Right renal pelvis (tissue), 4 donors: ENCODE data around the gene ZNF284. TPM values are rescaled to one million over a fixed set of nuclear protein-coding genes. Genes with fewer than 3 reads are reported as not detected.
A peak's percentile ranks its signal among the peaks of the same experiment; 100 is the strongest.
"Not testable (repeated sequence)": the region's sequence is repeated elsewhere in the genome, so short reads cannot be mapped to it uniquely, and the experiment has no call there.

Experiments used
- DNase-seq, 4 donors: peaks; one replicate each; pipeline ENCODE4 v3.0.0-alpha.2; 2013; ENCODE audit warnings: low read depth in 4 of 4, low spot score in 3 of 4, missing footprints in 1 of 4
- polyA plus RNA-seq, 4 donors: library from polyadenylated mRNA; unstranded; fragments of 120-200 nt; gene quantifications; one replicate each; pipeline ENCODE4 v1.2.1, GENCODE V29; 2013; ENCODE audit not compliant: insufficient read length in 4 of 4

The ZNF284 gene
- polyA plus RNA-seq, 4 donors, result 3.5 to 4.9 (median 3.6) TPM

DNA sequence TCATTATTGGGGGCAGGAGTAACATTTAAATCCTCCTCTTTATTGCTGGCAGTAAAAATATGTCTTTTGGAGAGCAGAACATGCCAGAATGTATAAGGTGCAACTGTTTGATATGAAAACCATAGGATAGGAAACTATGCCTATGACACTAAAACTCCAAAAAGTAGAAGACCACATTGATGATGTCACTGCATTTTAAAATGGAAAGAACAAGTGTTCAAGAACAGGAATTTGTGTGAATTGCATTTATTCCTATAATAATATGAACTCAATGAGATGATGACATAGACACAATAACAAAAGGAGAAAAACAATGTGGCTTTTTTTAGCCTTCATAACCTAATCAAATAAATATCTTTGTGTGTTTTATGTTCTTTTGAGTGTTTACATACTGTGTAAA, 37.5 kb downstream of the ZNF284 start:
- no peak for DNase-seq

DNA sequence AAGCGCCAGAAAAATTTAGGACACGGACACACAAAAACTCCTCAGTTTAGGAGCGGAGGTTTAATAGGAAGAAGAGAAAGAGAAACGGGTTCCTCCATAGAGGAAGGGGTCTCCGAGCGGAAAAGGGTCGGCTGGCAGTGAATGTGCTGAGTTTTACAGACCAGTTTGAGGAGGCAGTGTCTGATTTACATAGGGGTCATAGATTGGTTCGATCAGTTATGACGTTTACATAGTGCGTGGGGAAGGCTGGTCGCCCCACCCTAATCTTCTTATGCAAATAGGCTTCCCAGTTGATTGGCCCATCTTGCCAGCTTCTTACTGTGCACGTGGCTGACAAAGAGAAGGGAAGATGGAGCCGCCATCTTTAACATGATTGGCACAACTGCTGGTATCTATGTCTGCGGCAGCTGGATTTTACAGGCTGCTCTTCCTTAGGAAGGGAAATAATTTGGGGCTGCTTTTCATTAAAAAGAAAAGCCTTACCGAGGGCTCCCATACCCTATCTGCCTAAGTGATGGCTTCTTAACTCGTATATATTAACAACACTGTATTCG, 40.0 kb downstream of the ZNF284 start:
- no peak for DNase-seq

- no peak for DNase-seq
These were observed 40.8 kb downstream of the ZNF284 start for GRCh38 chr19:44112802-44113137.

DNA sequence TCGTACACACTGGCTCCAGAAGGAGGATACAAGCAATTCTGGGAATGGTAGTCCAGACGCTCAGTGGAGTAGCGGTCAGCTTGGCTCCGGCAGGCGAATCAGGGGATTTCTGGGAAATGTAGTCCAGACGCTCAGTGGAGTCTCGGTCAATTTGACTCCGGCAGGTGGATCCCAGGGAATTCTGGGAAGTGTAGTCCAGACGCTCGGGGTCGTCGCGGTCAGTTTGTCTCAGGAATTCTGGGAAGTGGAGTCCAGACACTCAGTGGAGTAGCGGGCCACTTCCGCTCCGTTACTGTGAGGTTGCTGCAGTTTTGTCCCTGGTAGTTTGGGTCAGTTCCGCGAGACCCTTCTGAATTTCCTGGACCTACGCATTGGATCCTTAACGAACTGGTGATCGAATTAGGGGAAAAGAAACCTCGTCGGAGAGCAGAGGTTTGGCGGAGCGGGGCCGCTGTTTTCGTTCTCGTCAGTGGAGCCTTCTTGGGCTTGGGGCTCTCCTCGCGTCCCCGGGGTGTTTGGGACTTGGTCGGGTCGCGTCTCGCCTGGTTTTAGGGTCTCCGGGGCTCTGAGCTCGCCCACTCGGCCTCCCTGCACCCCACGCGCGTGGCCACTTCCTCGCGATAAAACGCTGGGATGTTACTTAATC, 41.3 kb downstream of the ZNF284 start, which contains the start of gene ZNF225:
TSS of gene ZNF225 (plus strand) at position 262 of the 646 bp plus-strand sequence. CDS start 2,429 bp downstream, outside the sequence.
- peak; percentile 97 to 99 (median 99) for DNase-seq

- no peak for DNase-seq
These were observed 41.9 kb downstream of the ZNF284 start for GRCh38 chr19:44113784-44114390.

DNA sequence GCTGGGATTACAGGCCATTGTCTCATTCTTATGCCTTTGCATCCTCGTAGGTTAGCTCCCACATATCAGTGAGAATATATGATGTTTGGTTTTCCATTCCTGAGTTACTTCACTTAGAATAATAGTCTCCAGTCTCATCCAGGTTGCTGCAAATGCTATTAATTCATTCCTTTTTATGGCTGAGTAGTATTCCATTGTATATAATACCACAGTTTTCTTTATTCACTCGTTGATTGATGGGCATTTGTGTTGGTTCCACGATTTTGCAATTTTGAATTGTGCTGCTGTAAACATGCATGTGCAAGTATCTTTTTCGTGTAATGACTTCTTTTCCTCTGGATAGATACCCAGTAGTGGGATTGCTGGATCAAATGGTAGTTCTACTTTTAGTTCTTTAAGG, 49.2 kb downstream of the ZNF284 start:
- not testable (repeated sequence) for DNase-seq

DNA sequence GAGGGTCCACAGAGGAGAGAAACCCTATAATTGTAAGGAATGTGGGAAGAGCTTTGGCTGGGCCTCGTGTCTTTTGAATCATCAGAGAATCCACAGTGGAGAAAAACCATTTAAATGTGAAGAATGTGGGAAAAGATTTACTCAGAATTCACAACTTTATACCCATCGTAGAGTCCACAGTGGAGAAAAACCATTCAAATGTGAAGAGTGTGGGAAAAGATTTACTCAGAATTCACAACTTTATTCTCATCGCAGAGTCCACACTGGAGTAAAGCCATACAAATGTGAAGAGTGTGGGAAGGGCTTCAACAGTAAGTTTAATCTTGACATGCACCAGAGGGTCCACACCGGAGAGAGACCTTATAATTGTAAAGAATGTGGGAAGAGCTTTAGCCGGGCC, 60.0 kb downstream of the ZNF284 start:
- DNase-seq, result no peak

Other genes with a start within 250 kb of the ZNF284 start
- gene ZNF283, start 244.8 kb upstream of the ZNF284 start, polyA plus RNA-seq, result 10 to 100 TPM in 3 of 4 donors, 1 to 10 TPM in 1; 9.7 to 16.1 (median 15.0) TPM
- gene ZNF404, start 188.2 kb upstream of the ZNF284 start, polyA plus RNA-seq, result 10 to 100 TPM in 3 of 4 donors, 1 to 10 TPM in 1; 8.1 to 15.2 (median 13.3) TPM
- 10 to 100 TPM; 24.0 to 31.1 (median 28.2) TPM for gene ZNF45, start 136.9 kb upstream of the ZNF284 start, polyA plus RNA-seq
- gene ZNF221, start 120.9 kb upstream of the ZNF284 start, polyA plus RNA-seq, result 1 to 10 TPM; 4.6 to 6.8 (median 5.4) TPM
- gene ZNF155, start 88.0 kb upstream of the ZNF284 start, polyA plus RNA-seq, result 10 to 100 TPM; 12.3 to 17.4 (median 15.6) TPM
- 1 to 10 TPM; 5.1 to 8.0 (median 7.3) TPM for gene ZNF230, start 69.2 kb upstream of the ZNF284 start, polyA plus RNA-seq
- gene ZNF222, start 46.8 kb upstream of the ZNF284 start, polyA plus RNA-seq, result 10 to 100 TPM in 2 of 4 donors, 1 to 10 TPM in 2; 8.4 to 12.3 (median 10.1) TPM
- gene ZNF223, start 20.1 kb upstream of the ZNF284 start, polyA plus RNA-seq, result 10 to 100 TPM; 10.2 to 15.1 (median 12.9) TPM
- gene ZNF224, start 22.2 kb downstream of the ZNF284 start, polyA plus RNA-seq, result 10 to 100 TPM; 23.4 to 37.9 (median 27.1) TPM
- gene ZNF225, start 41.2 kb downstream of the ZNF284 start, polyA plus RNA-seq, result 10 to 100 TPM in 3 of 4 donors, 1 to 10 TPM in 1; 7.7 to 12.0 (median 10.1) TPM
- 10 to 100 TPM; 10.1 to 16.5 (median 12.3) TPM for gene ZNF234, start 69.4 kb downstream of the ZNF284 start, polyA plus RNA-seq
- gene ZNF226, start 92.9 kb downstream of the ZNF284 start, polyA plus RNA-seq, result 10 to 100 TPM; 21.3 to 32.1 (median 28.7) TPM
- gene ZNF227, start 140.4 kb downstream of the ZNF284 start, polyA plus RNA-seq, result 10 to 100 TPM; 24.4 to 30.1 (median 28.9) TPM
- gene ZNF233, start 187.7 kb downstream of the ZNF284 start, polyA plus RNA-seq, result 1 to 10 TPM; 5.0 to 7.5 (median 6.7) TPM
- 10 to 100 TPM in 3 of 4 donors, 1 to 10 TPM in 1; 8.3 to 12.2 (median 10.2) TPM for gene ZNF235, start 232.9 kb downstream of the ZNF284 start, polyA plus RNA-seq